GOT3 (cell line): Measurements from ENCODE around the gene EIF3CL.
"Not testable (repeated sequence)": the region's sequence is repeated elsewhere in the genome, so short reads cannot be mapped to it uniquely, and the experiment has no call there.

ENCODE experiments used
- DNase-seq: peaks from one replicate; lab custom pipeline; 2025; ENCODE audit warnings: mixed read lengths; lab: John Stamatoyannopoulos, UW

EIF3CL gene

GRCh38 chr16:28362600-28362999 is 41.0 kb downstream of the EIF3CL start:
- not testable (repeated sequence) for DNase-seq

- DNase-seq: not testable (repeated sequence)
Observed at GRCh38 chr16:28338230-28338629, 65.4 kb downstream of the EIF3CL start.

DNA sequence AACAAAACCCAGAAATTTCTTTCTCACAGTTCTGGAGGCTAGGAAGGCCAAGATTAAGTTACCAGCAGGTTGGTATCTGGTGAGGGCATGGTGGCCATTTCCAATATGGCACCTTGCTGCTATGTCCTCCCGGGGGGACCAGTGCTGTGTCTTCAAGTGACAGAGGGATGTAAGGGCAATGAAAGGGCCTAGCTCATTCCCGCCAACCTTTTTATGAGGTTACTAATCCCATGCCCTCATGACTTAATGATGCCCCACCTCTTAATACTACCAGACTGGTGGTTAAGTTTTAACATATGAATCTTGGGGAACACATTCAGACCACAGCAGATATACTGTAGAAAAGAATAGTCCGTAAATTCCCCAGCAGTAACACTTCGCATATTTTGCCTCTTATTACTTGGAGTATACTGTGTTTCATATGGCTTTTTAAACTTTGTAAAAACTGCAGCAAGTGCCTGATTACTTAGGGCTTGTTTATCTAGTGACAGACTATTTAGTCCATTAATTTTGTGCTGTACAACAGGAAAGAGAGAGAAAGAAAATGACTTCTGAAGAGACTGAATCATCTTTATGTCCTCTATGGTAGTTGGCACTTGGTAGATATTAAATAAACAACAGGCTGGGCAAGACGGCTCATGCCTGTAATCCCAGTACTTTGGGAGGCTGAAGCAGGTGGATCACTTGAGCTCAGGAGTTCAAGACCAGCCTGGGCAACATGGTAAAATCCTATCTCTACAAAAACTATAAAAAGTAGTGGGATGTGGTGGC is 66.5 kb downstream of the EIF3CL start:
- DNase-seq: not testable (repeated sequence)

GRCh38 chr16:28335678-28336077 is 68.0 kb downstream of the EIF3CL start:
- not testable (repeated sequence) for DNase-seq

DNA sequence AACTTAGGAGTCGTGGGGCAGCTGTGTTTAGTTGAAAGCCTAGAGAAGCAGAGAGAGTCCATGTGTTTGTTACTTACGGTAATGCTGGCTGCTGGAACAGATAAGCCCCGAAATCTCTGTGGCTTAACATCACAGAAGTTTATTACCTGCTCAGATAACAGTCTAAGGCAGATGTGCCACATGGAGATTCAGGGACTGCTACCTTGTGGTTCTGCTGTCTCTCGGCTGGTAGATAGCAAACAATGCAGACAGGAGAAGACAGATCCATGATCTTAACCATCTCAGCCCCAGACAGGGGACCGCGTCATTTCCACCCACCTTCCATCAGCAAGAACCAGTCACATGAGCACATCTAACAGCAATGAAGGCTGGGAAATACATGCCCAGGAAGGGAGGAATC is 71.0 kb downstream of the EIF3CL start:
- not testable (repeated sequence) for DNase-seq

DNA sequence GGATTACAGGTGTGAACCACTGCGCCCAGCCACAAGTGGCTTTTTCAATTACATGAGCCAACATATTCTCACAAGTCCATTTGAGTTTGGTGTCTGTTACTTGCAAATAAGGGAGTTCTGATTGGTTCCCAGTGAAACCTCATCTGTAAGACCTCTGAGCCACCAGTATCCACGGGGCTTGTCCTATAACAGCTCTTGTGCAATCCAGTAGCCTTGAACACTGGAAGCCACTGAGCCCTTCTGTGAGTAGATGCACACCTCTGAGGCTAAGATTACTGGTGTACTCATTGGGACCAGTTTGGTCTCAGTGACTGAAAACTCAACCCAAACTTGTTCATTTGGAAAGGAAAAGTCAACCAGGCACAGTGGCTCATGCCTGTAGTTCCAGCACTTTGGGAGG is 72.7 kb downstream of the EIF3CL start:
- not testable (repeated sequence) for DNase-seq

- DNase-seq: not testable (repeated sequence)
Observed at GRCh38 chr16:28330232-28330631, 73.4 kb downstream of the EIF3CL start.
